WI38 (cell line): ENCODE measurements around the gene ADAM10.

Experiments
- H3K4me3 ChIP-seq: 2 replicates; pipeline ENCODE4 v1.5.1; 2011; ENCODE audit warnings: low read depth, mild to moderate bottlenecking, control low read depth, low read length
- TF ChIP-seq, protein P1 (sequence below): IDR thresholded peaks from 2 replicates; pipeline ENCODE4 v1.5.1; 2012; ENCODE audit warnings: low read depth, mild to moderate bottlenecking, control low read depth, low read length

The ADAM10 gene

DNA sequence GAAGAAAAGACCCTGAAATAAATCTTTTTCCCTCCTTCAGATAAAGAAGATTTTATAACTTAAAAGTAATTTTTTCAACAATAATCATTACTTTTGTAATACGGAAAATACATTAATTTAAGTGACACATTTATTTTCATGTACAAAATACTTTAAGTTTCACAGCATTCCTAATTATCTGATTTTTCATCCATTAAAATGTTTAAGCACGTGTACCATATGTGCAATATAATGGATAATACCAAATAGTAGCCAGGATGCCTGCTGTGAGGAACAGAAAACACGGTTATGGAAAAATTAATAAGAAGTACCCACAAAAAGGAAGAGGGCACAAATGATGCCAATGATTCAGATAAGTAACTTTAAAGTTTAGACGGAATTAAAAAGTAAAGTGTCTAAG, 33.5 kb downstream of the ADAM10 start:
- TF ChIP-seq, protein P1, sequence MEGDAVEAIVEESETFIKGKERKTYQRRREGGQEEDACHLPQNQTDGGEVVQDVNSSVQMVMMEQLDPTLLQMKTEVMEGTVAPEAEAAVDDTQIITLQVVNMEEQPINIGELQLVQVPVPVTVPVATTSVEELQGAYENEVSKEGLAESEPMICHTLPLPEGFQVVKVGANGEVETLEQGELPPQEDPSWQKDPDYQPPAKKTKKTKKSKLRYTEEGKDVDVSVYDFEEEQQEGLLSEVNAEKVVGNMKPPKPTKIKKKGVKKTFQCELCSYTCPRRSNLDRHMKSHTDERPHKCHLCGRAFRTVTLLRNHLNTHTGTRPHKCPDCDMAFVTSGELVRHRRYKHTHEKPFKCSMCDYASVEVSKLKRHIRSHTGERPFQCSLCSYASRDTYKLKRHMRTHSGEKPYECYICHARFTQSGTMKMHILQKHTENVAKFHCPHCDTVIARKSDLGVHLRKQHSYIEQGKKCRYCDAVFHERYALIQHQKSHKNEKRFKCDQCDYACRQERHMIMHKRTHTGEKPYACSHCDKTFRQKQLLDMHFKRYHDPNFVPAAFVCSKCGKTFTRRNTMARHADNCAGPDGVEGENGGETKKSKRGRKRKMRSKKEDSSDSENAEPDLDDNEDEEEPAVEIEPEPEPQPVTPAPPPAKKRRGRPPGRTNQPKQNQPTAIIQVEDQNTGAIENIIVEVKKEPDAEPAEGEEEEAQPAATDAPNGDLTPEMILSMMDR = no peak
- no peak overlapping the region for H3K4me3 ChIP-seq

DNA sequence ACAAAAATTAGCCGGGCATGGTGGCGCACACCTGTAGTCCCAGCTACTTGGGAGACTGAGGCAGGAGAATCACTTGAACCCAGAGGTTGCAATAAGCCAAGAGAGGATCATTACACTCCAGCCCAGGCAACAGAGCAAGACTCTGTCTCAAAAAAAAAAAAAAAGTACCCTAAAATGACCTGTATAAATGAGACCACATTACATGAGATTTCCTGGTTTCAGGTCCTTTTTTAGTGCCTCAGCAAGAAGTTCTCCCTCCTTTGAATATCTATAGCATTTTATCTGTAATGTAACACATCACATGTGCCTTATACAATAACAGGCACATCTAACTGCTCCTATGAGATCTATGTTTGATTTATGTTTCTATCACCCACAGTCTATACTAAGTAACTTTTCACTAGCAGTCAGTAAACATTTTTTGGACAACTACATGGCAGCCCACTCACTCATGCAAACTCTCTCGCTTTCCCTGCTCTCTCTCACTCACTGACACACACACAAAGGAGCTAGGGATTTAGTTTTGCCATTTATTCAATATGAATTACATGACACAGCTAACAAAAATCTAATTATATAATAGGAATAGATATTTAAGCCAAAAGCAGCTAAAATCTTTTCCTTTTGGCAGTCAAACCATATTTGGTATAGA, 34.1 kb downstream of the ADAM10 start:
- TF ChIP-seq, protein P1 = no peak
- no peak overlapping the region for H3K4me3 ChIP-seq

DNA sequence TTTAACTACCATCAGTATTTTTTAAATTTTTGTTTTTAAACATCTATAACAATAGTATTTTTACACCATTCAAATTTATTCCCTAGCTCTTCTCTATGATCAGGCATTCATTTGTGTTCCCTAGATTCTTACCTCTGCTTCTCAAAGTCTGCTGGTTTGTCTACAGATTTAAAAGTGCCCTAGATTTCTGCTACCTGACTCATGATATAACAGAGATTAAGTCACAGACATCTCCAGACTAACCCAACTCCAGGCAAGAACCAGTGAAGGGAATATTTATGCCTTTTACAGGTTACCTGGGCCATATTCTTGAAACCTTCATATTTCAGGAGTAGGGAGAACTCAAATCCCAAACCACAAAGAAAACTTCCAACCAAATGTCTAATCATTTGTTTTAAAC, 38.8 kb downstream of the ADAM10 start:
- TF ChIP-seq, protein P1 = no peak
- H3K4me3 ChIP-seq = no peak overlapping the region

DNA sequence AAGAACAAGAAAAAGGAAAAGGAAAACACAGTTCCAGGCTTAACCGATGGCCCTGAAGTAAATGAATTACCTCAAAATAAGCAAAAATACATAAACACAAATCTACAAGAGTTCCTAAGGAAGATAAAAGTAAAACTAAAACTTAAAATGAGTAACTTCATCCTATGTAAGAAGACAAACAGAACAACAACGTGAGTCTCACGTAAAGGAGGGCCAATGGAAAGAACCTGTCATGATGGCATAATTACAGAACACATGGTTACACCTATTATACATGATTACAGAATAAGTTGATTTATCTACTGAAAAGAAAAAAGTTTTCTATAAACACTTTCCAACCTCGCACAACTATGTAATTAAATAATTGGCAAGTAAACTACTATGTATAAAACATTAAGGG, 42.1 kb downstream of the ADAM10 start:
- TF ChIP-seq, protein P1 = no peak

DNA sequence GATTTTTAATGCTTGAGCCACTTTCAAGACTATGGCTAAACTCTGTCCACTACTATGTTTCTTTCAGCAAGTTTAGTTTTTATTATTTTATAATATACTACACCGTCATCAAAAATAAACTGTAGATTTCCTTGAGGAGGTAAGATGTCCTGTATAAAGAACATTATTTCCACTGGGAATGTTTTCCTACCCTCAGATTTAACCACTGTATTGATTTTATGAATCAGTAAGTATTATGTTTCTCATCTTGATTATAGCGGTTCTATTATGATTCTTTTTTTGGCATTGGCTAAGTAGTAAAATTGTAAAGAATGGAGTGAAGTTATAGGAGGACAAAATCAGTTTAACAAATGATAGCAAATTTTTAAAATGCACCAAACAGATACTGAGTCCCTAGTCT, 44.4 kb downstream of the ADAM10 start:
- TF ChIP-seq, protein P1 = no peak
- H3K4me3 ChIP-seq = no peak overlapping the region

More for the DNA sequence above, 42.1 kb downstream of the ADAM10 start:
- no peak overlapping the region for H3K4me3 ChIP-seq

DNA sequence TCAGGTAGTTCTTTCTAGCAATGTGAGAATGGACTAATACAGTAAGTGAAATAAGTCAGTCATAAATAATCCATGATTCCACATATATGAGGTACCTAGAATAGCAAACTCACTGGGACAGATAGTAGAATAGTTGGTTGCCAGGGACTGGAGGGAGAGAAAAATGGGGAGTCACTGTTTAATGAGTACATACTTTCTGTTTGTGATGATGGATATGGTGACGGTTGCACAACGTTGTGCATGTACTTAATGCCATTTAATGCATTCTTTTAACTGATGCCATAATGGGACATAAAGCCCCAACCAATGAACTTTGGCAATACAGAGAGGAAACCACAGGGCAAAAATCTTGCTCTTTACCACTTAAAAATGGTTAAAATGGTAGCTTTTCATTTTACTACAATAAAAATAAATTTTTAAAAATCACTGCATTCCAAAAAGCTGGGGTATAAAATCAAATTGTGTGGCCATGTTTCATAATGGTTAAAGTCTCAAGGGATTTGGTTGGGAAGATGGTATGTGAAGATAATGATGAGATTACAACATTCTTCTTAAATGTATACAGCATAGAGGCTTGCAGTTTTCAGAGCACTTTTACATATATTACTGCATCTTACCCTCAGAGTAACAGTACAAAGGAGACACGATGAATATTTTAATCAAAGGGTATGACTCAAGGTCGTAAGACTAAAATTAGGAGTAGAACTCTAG, 45.2 kb downstream of the ADAM10 start:
- H3K4me3 ChIP-seq = no peak overlapping the region
- TF ChIP-seq, protein P1 = no peak

DNA sequence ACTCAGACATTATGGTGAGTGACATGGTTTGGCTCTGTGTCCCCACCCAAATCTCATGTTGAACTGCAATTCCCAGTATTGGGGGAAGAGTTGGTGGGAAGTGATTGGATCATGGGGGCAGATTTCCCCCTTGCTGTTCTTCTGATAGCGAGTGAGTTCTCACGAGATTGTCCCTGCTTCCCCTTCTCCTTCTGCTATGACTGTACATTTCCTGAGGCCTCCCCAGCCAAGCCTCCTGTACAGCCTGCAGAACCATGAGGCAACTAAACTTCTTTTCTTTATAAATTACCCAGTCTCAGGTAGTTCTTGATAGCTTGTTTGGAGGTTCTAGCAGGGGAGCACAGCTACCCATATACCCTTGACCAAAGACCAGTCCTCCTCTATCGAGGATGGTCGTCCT, 45.9 kb downstream of the ADAM10 start:
- TF ChIP-seq, protein P1 = no peak
- H3K4me3 ChIP-seq = no peak overlapping the region
